ACC112 (cell line): ENCODE results near the gene KCNK4.
A peak's percentile ranks its signal among the peaks of the same experiment; 100 is the strongest.
"Not testable (repeated sequence)": the region's sequence is repeated elsewhere in the genome, so short reads cannot be mapped to it uniquely, and the experiment has no call there.

Source experiments
- H2AFZ ChIP-seq: fragments of 200-600 bp; sonication (generic); one replicate; pipeline ENCODE4 v1.6.0; 2017; ENCODE audit warnings: antibody characterized with exemption, low read length; ENCODE audit not compliant: unreplicated experiment
- H3K27ac ChIP-seq: fragments of 200-600 bp; sonication (generic); 2 replicates; pipeline ENCODE4 v1.5.1; 2014; ENCODE audit warnings: low read depth, mild to moderate bottlenecking, antibody characterized with exemption, low read length, moderate library complexity
- H3K27me3 ChIP-seq: fragments of 200-600 bp; sonication (generic); 2 replicates; pipeline ENCODE4 v1.6.1; 2014; ENCODE audit warnings: mild to moderate bottlenecking, antibody characterized with exemption, low read length, moderate library complexity, mixed read lengths; ENCODE audit not compliant: insufficient read depth
- H3K36me3 ChIP-seq: fragments of 200-600 bp; sonication (generic); 2 replicates; pipeline ENCODE4 v1.6.1; 2016; ENCODE audit warnings: mild to moderate bottlenecking, antibody characterized with exemption, low read length, moderate library complexity, mixed read lengths; ENCODE audit not compliant: insufficient read depth
- H3K4me1 ChIP-seq: fragments of 200-600 bp; sonication (generic); one replicate; pipeline ENCODE4 v1.6.1; 2016; ENCODE audit warnings: low read length, mixed read lengths; ENCODE audit not compliant: insufficient read depth, unreplicated experiment, control insufficient read depth
- H3K4me3 ChIP-seq: fragments of 200-600 bp; sonication (generic); 2 replicates; pipeline ENCODE4 v1.5.1; 2014; ENCODE audit warnings: mild to moderate bottlenecking, low read depth, low read length
- H3K79me2 ChIP-seq: fragments of 200-600 bp; sonication (generic); one replicate; pipeline ENCODE4 v1.6.0; 2016; ENCODE audit warnings: low read length; ENCODE audit not compliant: control insufficient read depth, unreplicated experiment, insufficient read depth

KCNK4 gene

GRCh38 chr11:64315667-64316526, 24.8 kb downstream of the KCNK4 start:
- H3K4me3 ChIP-seq: peak overlapping the region; percentile 93
- H3K79me2 ChIP-seq: peaks cover 18% of the 10 kb centered on the region
- not testable (repeated sequence) for H3K27ac ChIP-seq, H2AFZ ChIP-seq, H3K27me3 ChIP-seq, H3K36me3 ChIP-seq
- peaks cover 15% of the 10 kb centered on the region for H3K4me1 ChIP-seq

DNA sequence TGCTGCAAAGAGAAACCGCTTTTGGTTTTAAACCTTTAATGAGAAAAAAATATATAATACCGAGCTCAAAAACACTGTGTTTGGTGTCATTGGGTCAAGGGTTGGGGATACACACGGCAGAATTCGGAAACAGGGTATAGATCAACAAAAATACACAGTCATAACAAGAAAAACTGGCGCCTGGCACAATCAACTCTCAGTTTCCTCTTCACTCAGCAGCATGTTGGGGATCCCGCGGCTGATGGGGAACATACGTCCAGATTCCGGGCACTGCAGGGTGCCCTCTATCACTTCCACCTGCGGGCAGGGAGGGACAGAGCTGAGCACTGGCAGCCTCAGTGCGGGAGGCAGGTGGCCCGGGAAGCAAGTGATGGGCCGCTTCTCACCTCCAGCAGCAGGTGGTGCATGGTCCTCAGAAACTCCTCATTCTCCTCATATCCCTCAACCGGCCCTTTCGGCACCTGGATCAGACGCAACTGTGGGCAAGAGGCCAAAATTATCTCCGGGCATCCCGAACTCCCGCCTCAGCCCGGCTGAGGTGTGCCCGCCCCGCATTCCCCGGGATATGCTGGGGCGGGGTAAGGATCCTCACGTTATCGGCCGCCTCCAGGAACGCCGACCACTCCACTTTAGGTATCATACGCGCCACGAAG, 25.7 kb downstream of the KCNK4 start:
- peak overlapping the region; percentile 27 for H2AFZ ChIP-seq
- H3K79me2 ChIP-seq: peaks cover 18% of the 10 kb centered on the region
- peak overlapping the region; percentile 93 for H3K4me3 ChIP-seq
- no peaks in the 10 kb centered on the region for H3K36me3 ChIP-seq
- no peaks in the 10 kb centered on the region for H3K27me3 ChIP-seq
- peak overlapping the region; percentile 95 for H3K27ac ChIP-seq
- peaks cover 15% of the 10 kb centered on the region for H3K4me1 ChIP-seq

- peaks cover 15% of the 10 kb centered on the region for H3K4me1 ChIP-seq
Measured at GRCh38 chr11:64317325-64317960, 26.3 kb downstream of the KCNK4 start, which contains the start of gene TRMT112. Gene TRMT112 (minus strand): TSS chr11:64317559. CDS start chr11:64317526, 33 bp downstream.

DNA sequence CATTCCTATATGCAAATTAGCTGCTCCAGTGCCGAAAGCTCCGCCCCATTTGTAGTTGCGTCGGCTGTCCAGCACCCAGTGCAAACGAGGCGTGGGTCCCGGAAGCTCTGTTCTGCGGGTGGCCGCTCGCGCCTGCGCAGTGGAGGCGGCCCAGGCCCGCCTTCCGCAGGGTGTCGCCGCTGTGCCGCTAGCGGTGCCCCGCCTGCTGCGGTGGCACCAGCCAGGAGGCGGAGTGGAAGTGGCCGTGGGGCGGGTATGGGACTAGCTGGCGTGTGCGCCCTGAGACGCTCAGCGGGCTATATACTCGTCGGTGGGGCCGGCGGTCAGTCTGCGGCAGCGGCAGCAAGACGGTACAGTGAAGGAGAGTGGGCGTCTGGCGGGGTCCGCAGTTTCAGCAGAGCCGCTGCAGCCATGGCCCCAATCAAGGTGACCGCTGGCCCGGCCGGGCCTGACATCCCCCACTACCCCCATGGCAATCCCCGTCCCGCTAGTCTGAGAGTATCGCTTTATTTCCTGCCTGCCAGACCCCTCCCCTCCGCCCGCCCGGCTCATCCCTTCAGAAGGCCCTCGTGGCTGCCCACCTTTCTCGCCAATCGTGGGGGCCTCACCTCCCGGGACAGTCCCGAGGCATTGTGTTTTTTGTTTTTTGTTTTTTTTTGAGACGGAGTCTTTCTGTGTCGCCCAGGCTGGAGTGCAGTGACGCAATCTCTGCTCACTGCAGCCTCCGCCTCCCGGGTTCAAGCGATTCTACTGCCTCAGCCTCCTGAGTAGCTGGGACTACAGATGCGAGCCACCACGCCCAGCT, 27.1 kb downstream of the KCNK4 start, which contains the start of gene PRDX5:
PRDX5 (plus strand) TSS at position 161 of the 805 bp plus-strand sequence; CDS start at position 256, 95 bp downstream.
- Histone ChIP-seq H3K27ac (peak within 1 kb of the TSS; percentile 95), H3K79me2 (peaks cover 18% of the 10 kb centered on the region), H3K4me1 (peaks cover 15% of the 10 kb centered on the region), H3K36me3 (no peaks in the 10 kb centered on the region), H2AFZ (peak within 1 kb of the TSS; percentile 87), H3K27me3 (no peaks in the 10 kb centered on the region), H3K4me3 (peak within 1 kb of the TSS; percentile 93)

More at GRCh38 chr11:64317325-64317960, 26.3 kb downstream of the KCNK4 start, which contains the start of gene TRMT112:
- Histone ChIP-seq H3K79me2 (peaks cover 18% of the 10 kb centered on the region), H3K27ac (peak within 1 kb of the TSS; percentile 95), H3K4me3 (peak within 1 kb of the TSS; percentile 93), H2AFZ (peak within 1 kb of the TSS; percentile 87), H3K27me3 (no peaks in the 10 kb centered on the region), H3K36me3 (no peaks in the 10 kb centered on the region)

- Histone ChIP-seq H3K4me3 (peak overlapping the region; percentile 93), H3K27ac (no peak overlapping the region), H3K36me3 (no peaks in the 10 kb centered on the region), H3K4me1 (peaks cover 11% of the 10 kb centered on the region), H3K27me3 (no peaks in the 10 kb centered on the region), H2AFZ (no peak overlapping the region), H3K79me2 (peaks cover 18% of the 10 kb centered on the region)
Measured at GRCh38 chr11:64318766-64319761, 28.0 kb downstream of the KCNK4 start.

- no peaks in the 10 kb centered on the region for H3K27me3 ChIP-seq
- H3K27ac ChIP-seq: no peak overlapping the region
- H3K4me1 ChIP-seq: peaks cover 11% of the 10 kb centered on the region
- no peak overlapping the region for H3K4me3 ChIP-seq
- no peak overlapping the region for H2AFZ ChIP-seq
- H3K36me3 ChIP-seq: no peaks in the 10 kb centered on the region
- peaks cover 18% of the 10 kb centered on the region for H3K79me2 ChIP-seq
Measured at GRCh38 chr11:64320556-64320955, 29.5 kb downstream of the KCNK4 start.

GRCh38 chr11:64321026-64321425, 29.9 kb downstream of the KCNK4 start:
- H3K4me1 ChIP-seq: peaks cover 11% of the 10 kb centered on the region

DNA sequence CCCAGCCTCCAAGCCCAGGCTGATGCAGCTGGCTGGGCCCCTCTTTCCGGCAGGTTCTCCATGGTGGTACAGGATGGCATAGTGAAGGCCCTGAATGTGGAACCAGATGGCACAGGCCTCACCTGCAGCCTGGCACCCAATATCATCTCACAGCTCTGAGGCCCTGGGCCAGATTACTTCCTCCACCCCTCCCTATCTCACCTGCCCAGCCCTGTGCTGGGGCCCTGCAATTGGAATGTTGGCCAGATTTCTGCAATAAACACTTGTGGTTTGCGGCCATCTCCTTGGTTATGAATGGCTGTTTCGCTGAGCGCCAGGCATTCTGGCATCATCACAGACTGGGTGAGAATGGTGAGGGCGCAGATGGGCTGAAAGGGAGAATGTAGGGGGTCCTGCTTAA, 30.4 kb downstream of the KCNK4 start:
- Histone ChIP-seq H3K4me3 (no peak overlapping the region), H3K36me3 (no peaks in the 10 kb centered on the region), H3K27me3 (no peaks in the 10 kb centered on the region), H3K27ac (no peak overlapping the region), H2AFZ (no peak overlapping the region), H3K4me1 (peaks cover 11% of the 10 kb centered on the region), H3K79me2 (peaks cover 13% of the 10 kb centered on the region)

More at GRCh38 chr11:64321026-64321425, 29.9 kb downstream of the KCNK4 start:
- Histone ChIP-seq H3K4me3 (no peak overlapping the region), H2AFZ (no peak overlapping the region), H3K27me3 (no peaks in the 10 kb centered on the region), H3K27ac (no peak overlapping the region), H3K36me3 (no peaks in the 10 kb centered on the region), H3K79me2 (peaks cover 18% of the 10 kb centered on the region)

GRCh38 chr11:64322925-64323260, 31.8 kb downstream of the KCNK4 start:
- Histone ChIP-seq H3K79me2 (peaks cover 12% of the 10 kb centered on the region), H3K27me3 (no peaks in the 10 kb centered on the region), H3K4me3 (no peak overlapping the region), H3K4me1 (peaks cover 11% of the 10 kb centered on the region), H3K27ac (no peak overlapping the region), H3K36me3 (no peaks in the 10 kb centered on the region), H2AFZ (no peak overlapping the region)
